H1 (cell line): ENCODE data around the gene NPHP4. TPM values are rescaled to one million over a fixed set of nuclear protein-coding genes. Genes with fewer than 3 reads are reported as not detected.

Experiments
- CTBP2 ChIP-seq: IDR thresholded peaks from 2 replicates; pipeline ENCODE4 v1.7.0; 2011; ENCODE audit warnings: borderline replicate concordance, mild to moderate bottlenecking, moderate library complexity, mixed read lengths, low read length; ENCODE audit not compliant: insufficient read depth, insufficient read length
- EZH2 ChIP-seq: fragments of 200-600 bp; sonication (generic); IDR thresholded peaks from 2 replicates; pipeline ENCODE4 v1.7.1; 2012; ENCODE audit warnings: low read depth, mild to moderate bottlenecking, moderate library complexity, low read length, inconsistent platforms; ENCODE audit not compliant: severe bottlenecking
- polyA plus RNA-seq, 7 experiments: library from polyadenylated mRNA; depleted of rRNA in 3 of 7; stranded (reverse) in 5 of 7; unstranded in 2 of 7; fragments of >200 nt in 5 of 7; fragments of 200-250 nt in 2 of 7; gene quantifications; 1 replicate in 5 of 7; 2 replicates in 1 of 7; 4 replicates in 1 of 7; pipeline versions ENCODE4 v1.2.1 to v1.2.3, GENCODE V29; 2011 to 2013; ENCODE audit warnings: missing spikeins in 2 of 7, mixed read lengths in 2 of 7
- total RNA-seq: library from RNA; stranded (reverse); fragmentation: NEBNext Ultra II Directional; extraction: Animal tissue kit (Norgen Biotek cat#: 25700); gene quantifications from 2 replicates; pipeline ENCODE4 v1.2.1, GENCODE V29; 2021

The NPHP4 gene
- total and polyA plus RNA-seq, 2 of the 8 experiments (the other 6 are each of a cell fraction or from before 2014, with no cell fraction given): 5.8 to 14.0 TPM

DNA sequence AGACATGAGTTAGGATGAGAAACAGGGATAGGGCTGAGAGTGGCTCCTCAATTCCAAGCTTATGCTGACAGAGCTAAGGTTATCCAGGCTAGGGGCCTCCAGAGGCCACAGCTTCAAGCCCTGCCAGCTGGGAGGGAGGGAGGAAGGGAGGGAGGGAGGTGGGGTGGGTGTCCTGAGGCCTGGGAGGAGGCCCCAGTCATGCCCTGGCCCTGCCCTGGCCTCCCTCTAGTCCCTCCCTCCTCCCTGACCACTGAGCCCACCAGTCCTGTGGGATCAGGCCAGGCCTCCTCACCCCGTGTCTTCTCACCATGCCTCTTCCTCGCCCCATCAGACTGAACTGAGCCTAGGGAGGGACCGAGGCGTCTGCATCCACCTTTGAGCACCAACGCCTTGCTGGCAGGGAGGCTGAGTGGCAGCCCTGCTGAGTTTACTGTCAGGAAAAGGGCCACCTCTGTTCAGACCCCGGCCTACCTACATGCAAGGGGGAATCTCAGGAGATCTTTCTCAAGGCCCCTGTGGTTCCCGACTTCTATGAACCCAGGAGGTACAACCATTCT lies 116.1 kb downstream of the NPHP4 start (continued):
- no peak for TF ChIP-seq EZH2
- TF ChIP-seq CTBP2: no peak
